ENCODE results near the gene FRMD4B. TPM values are rescaled to one million over a fixed set of nuclear protein-coding genes. Genes with fewer than 3 reads are reported as not detected.

Gene FRMD4B
- total RNA-seq, 1 donor from 2014 or later: 102 TPM

DNA sequence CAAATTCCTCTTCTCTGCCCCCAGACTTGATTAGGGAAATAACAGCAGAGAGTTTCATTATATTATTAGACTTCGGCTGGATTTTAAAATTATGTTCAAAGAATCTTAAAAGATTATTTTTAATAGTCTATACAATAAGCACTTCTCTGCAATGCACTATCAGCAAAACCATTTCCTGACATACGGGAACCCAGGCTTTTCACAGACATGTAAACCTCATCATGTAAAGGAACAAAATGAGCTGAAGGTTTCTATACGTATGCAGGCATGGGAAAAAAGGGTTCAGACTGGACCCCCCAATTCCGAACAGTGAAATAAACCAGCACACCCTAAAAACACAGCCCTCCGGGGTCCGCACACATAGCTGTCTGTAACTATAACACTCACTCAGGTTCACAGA lies 185.9 kb downstream of the FRMD4B start:
- no peaks in the 10 kb centered on the region for H3K27me3 Mint-ChIP-seq (ENCODE audit: unreplicated experiment)
- H3K4me3 Mint-ChIP-seq (ENCODE audit: unreplicated experiment): no peak overlapping the region
- no peak for DNase-seq (ENCODE audit: low spot score)
- H3K27ac Mint-ChIP-seq (ENCODE audit: unreplicated experiment): no peak overlapping the region
- peaks cover 37% of the 10 kb centered on the region for H3K36me3 Mint-ChIP-seq (ENCODE audit: low read depth, unreplicated experiment)
- TF ChIP-seq, protein P1, sequence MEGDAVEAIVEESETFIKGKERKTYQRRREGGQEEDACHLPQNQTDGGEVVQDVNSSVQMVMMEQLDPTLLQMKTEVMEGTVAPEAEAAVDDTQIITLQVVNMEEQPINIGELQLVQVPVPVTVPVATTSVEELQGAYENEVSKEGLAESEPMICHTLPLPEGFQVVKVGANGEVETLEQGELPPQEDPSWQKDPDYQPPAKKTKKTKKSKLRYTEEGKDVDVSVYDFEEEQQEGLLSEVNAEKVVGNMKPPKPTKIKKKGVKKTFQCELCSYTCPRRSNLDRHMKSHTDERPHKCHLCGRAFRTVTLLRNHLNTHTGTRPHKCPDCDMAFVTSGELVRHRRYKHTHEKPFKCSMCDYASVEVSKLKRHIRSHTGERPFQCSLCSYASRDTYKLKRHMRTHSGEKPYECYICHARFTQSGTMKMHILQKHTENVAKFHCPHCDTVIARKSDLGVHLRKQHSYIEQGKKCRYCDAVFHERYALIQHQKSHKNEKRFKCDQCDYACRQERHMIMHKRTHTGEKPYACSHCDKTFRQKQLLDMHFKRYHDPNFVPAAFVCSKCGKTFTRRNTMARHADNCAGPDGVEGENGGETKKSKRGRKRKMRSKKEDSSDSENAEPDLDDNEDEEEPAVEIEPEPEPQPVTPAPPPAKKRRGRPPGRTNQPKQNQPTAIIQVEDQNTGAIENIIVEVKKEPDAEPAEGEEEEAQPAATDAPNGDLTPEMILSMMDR (IDR thresholded peaks at IDR 0.05; ENCODE audit: unreplicated experiment): no peak
- H3K4me1 Mint-ChIP-seq (ENCODE audit: unreplicated experiment): peaks cover 27% of the 10 kb centered on the region
- H3K9me3 Mint-ChIP-seq (ENCODE audit: unreplicated experiment): no peaks in the 10 kb centered on the region

DNA sequence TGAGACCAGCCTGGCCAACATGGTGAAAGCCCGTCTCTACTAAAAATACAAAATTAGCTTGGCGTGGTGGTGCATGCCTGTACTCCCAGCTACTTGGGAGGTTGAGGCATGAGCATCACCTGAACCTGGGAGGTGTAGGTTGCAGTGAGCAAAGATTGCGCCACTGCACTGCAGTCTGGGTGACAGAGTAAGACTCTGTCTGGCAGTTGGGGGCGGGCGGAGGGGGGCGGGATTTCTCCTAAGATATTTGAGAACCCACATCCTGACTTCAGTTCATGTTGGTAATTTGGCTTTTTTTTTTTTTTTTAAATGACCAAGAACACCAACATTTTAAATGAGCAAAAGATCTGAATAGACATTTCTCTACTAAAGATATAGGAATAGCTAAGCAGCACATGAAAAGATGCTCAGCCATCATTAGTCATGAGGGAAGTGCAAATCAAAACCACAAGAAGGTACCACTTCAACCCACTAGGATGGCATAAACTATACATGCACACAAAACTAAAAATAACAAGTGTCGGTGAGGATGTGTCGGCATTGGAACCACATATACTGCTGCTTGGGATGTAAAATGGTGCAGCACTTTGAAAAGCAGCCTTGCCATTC lies 187.9 kb downstream of the FRMD4B start:
- H3K9me3 Mint-ChIP-seq (ENCODE audit: unreplicated experiment): no peaks in the 10 kb centered on the region
- H3K27me3 Mint-ChIP-seq (ENCODE audit: unreplicated experiment): no peaks in the 10 kb centered on the region
- peaks cover 48% of the 10 kb centered on the region for H3K36me3 Mint-ChIP-seq (ENCODE audit: low read depth, unreplicated experiment)
- no peak overlapping the region for H3K4me3 Mint-ChIP-seq (ENCODE audit: unreplicated experiment)
- TF ChIP-seq, protein P1 (IDR thresholded peaks at IDR 0.05; ENCODE audit: unreplicated experiment): no peak
- DNase-seq (ENCODE audit: low spot score): no peak
- peaks cover 27% of the 10 kb centered on the region for H3K4me1 Mint-ChIP-seq (ENCODE audit: unreplicated experiment)
- no peak overlapping the region for H3K27ac Mint-ChIP-seq (ENCODE audit: unreplicated experiment)

DNA sequence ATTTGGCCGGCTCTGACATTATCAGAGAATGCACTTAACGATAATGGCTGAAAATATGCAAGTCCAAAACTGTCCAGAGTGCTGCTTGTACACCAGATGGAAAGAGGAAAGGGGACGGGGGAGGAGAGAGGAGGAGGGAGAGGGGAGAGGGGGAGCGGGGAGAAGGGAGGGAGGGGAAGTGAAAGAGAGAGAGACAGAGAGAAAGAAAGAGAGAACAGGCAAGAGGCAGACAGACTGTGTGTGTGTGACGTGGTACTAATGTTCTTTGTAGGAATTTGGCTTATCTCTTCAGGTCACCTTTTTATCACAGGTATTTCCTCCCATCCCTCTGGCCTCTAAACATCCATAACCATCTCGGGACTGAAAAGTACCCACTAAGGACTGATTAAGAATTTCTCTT lies 188.4 kb downstream of the FRMD4B start:
- Mint-ChIP-seq H3K4me1 (ENCODE audit: unreplicated experiment) (peaks cover 27% of the 10 kb centered on the region), H3K27ac (ENCODE audit: unreplicated experiment) (no peak overlapping the region), H3K36me3 (ENCODE audit: low read depth, unreplicated experiment) (peaks cover 45% of the 10 kb centered on the region), H3K27me3 (ENCODE audit: unreplicated experiment) (no peaks in the 10 kb centered on the region), H3K9me3 (ENCODE audit: unreplicated experiment) (no peaks in the 10 kb centered on the region), H3K4me3 (ENCODE audit: unreplicated experiment) (no peak overlapping the region)
- TF ChIP-seq, protein P1 (IDR thresholded peaks at IDR 0.05; ENCODE audit: unreplicated experiment): no peak
- no peak for DNase-seq (ENCODE audit: low spot score)

DNA sequence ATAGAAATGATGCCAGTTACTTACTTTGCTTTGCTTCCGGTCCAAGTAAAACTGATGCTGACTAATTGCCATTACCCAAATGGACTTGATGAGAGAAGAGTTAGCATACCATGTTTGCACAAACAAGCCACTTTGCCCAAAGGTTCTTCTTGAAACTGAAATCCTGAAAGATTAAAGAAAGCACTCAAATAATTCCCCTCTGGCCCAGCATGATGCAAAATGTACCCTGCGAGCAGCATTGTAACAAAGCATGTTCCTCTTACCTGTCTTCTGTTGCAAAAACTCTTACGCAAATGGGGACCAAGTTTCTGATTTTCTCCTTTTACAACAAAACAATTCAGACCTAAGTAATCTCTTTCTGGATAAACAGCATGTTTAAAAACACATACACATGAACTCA lies 189.0 kb downstream of the FRMD4B start:
- DNase-seq (ENCODE audit: low spot score): no peak
- H3K27me3 Mint-ChIP-seq (ENCODE audit: unreplicated experiment): no peaks in the 10 kb centered on the region
- no peaks in the 10 kb centered on the region for H3K9me3 Mint-ChIP-seq (ENCODE audit: unreplicated experiment)
- H3K36me3 Mint-ChIP-seq (ENCODE audit: low read depth, unreplicated experiment): peaks cover 45% of the 10 kb centered on the region
- H3K27ac Mint-ChIP-seq (ENCODE audit: unreplicated experiment): no peak overlapping the region
- TF ChIP-seq, protein P1 (IDR thresholded peaks at IDR 0.05; ENCODE audit: unreplicated experiment): no peak
- peaks cover 27% of the 10 kb centered on the region for H3K4me1 Mint-ChIP-seq (ENCODE audit: unreplicated experiment)
- H3K4me3 Mint-ChIP-seq (ENCODE audit: unreplicated experiment): no peak overlapping the region

DNA sequence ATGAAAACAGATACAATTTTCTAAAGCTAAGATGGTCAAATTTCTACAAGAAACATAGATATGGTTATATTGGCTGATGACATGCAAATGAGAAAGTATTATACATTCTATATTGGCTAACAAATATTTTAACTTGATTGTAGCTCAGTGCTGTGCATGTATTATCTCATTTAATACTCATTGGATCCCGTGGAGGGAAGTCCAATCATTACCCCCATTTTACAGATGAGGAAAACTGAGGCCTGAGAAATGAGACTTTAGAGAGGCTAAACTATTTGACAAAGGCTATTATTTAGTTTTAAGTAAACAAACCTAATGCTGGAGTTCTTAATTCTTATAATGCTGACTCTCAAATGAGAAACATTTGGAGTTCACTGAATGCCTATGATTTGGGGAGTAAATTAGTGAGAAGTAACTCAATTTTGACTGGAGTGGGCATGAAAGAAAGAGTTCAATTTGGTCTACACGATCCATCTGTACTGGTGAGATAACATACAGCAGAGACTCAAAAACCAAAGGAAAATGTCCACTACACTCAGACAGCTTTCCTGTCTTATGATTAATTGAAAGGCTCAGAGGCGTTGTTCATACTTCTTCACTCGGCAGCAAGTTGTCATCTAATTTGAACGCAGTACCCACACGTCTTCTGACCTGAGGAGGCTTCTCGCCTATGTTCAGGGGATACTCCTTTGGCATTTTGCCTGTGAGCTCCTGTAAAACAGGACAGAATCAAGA lies 191.3 kb downstream of the FRMD4B start:
- peaks cover 20% of the 10 kb centered on the region for H3K4me1 Mint-ChIP-seq (ENCODE audit: unreplicated experiment)
- TF ChIP-seq, protein P1 (IDR thresholded peaks at IDR 0.05; ENCODE audit: unreplicated experiment): no peak
- peak overlapping the region; percentile 65 for H3K4me3 Mint-ChIP-seq (ENCODE audit: unreplicated experiment)
- peak overlapping the region; percentile 1 for H3K27ac Mint-ChIP-seq (ENCODE audit: unreplicated experiment)
- no peak for DNase-seq (ENCODE audit: low spot score)
- H3K9me3 Mint-ChIP-seq (ENCODE audit: unreplicated experiment): no peaks in the 10 kb centered on the region
- H3K36me3 Mint-ChIP-seq (ENCODE audit: low read depth, unreplicated experiment): peaks cover 59% of the 10 kb centered on the region
- H3K27me3 Mint-ChIP-seq (ENCODE audit: unreplicated experiment): no peaks in the 10 kb centered on the region

Data from endothelial cell (in vitro differentiated cells).